Mucosa of descending colon (tissue), 3 donors: ENCODE results near the gene TBXAS1. TPM values are rescaled to one million over a fixed set of nuclear protein-coding genes. Genes with fewer than 3 reads are reported as not detected.
A peak's percentile ranks its signal among the peaks of the same experiment; 100 is the strongest.

Experiments used
- ATAC-seq: fragments of 200-7000 bp; cut with Tn5 transposase; one replicate; pipeline ENCODE4 v1.9.1; 2020; ENCODE audit warnings: mild to moderate bottlenecking, moderate library complexity
- DNase-seq, 3 donors: peaks; one replicate each; pipeline ENCODE4 v3.0.0-alpha.2; 2020
- H3K36me3 ChIP-seq: fragments of 200-600 bp; one replicate; pipeline ENCODE4 v1.8.0; 2021; ENCODE audit warnings: low read depth, mild to moderate bottlenecking
- H3K4me1 ChIP-seq: fragments of 200-600 bp; one replicate; pipeline ENCODE4 v1.8.0; 2021; ENCODE audit warnings: low read depth, mild to moderate bottlenecking
- H3K4me3 ChIP-seq: fragments of 200-600 bp; one replicate; pipeline ENCODE4 v1.8.0; 2021; ENCODE audit warnings: mild to moderate bottlenecking
- H3K9me3 ChIP-seq: fragments of 200-600 bp; one replicate; pipeline ENCODE4 v1.8.0; 2021; ENCODE audit warnings: mild to moderate bottlenecking
- CTCF ChIP-seq: fragments of 200-600 bp; IDR thresholded peaks from one replicate; pipeline ENCODE4 v1.8.0; 2022; ENCODE audit warnings: antibody characterized with exemption, mild to moderate bottlenecking
- intact Hi-C, 2 donors: fragments of 100-400 bp; cut with DNase I in 1 of 2; cut with micrococcal nuclease in 1 of 2; formaldehyde crosslinking; loops; one replicate each; pipeline versions ENCODE4 v1.11.0 to v1.11.1; 2022; cut with DNase I, micrococcal nuclease
- total RNA-seq, 3 donors: library from RNA; stranded (reverse); fragmentation: NEBNext Ultra II Directional in 2 of 3; extraction: Animal tissue kit (Norgen Biotek cat#: 25700) in 2 of 3; gene quantifications; one replicate each; pipeline versions ENCODE4 v1.2.1 to v1.2.4, GENCODE V29; 2021 to 2023
- donor health status: DM: no; HTN: no; CAD: no; lungs with moderate emphysema.
- donor health status: DM: no; HTN: no; CAD: no.
- donor health status: DM: no; HTN: yes; CAD: no.

TBXAS1 gene
- total RNA-seq, 3 donors from 2014 or later, result 9.4 to 15.6 (median 9.7) TPM

DNA sequence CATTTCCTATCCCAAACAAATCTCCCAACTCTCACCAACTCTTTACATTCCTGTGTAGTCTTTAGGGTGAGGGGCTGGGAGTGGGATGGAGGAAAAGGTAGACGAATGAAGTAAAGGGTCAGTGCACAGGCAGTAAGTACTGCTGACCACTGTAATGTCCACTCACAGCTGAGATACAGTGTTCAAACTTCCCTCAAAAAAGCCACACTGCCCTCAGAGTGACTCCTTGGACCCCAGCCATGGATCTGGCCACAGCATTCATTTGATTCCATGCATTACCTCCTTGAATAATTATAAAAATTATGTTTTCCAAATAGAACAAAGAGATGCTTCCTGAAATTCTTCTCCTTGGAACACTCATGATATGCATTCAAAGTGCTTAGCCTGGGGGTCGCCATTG, 31.5 kb upstream of the TBXAS1 start:
- intact Hi-C loops, result no loop called here
- no peaks in the 10 kb centered on the region for H3K4me1 ChIP-seq
- TF ChIP-seq CTCF, result no peak

GRCh38 chr7:139798221-139798620, 30.8 kb upstream of the TBXAS1 start:
- peak; percentile 96 for ATAC-seq
- Histone ChIP-seq H3K9me3 (peaks cover 2% of the 10 kb centered on the region), H3K4me3 (no peak overlapping the region), H3K36me3 (no peaks in the 10 kb centered on the region), H3K4me1 (no peaks in the 10 kb centered on the region)
- TF ChIP-seq CTCF, result no peak
- peak in 2 of 3 donors; percentile 63 to 72 for DNase-seq
- intact Hi-C loops, result no loop called here

More for the DNA sequence above, 31.5 kb upstream of the TBXAS1 start:
- DNase-seq (no peak), ATAC-seq (no peak)
- Histone ChIP-seq H3K9me3 (no peaks in the 10 kb centered on the region), H3K4me3 (no peak overlapping the region), H3K36me3 (no peaks in the 10 kb centered on the region)

DNA sequence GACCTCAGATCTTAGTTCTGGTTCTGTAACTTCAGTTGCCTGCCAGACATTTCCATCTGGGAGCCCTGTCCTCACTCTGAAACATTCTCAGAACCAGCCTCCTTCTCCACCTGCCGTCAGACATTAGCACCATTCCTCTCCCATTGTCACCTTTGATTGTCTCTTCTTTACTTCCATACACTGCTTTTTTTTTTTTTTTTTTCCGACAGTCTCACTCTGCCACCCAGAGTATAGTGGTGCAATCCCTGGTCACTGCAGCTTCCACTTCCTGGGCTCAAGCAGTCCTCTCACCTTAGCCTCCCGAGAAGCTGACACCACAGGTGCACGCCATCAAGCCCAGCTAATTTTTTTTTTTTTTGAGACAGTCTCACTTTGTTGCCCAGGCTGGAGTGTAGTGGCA, 30.2 kb upstream of the TBXAS1 start:
- ATAC-seq, result peak; percentile 32

GRCh38 chr7:139799586-139799985, 29.5 kb upstream of the TBXAS1 start:
- Histone ChIP-seq H3K4me1 (no peaks in the 10 kb centered on the region), H3K9me3 (peaks cover 8% of the 10 kb centered on the region), H3K36me3 (no peaks in the 10 kb centered on the region), H3K4me3 (no peak overlapping the region)
- intact Hi-C loops, result no loop called here
- DNase-seq (no peak), ATAC-seq (peak; percentile 62)
- no peak for TF ChIP-seq CTCF

More for the DNA sequence above, 30.2 kb upstream of the TBXAS1 start:
- no peak for DNase-seq
- peaks cover 5% of the 10 kb centered on the region for H3K9me3 ChIP-seq
- no peaks in the 10 kb centered on the region for H3K4me1 ChIP-seq
- no peaks in the 10 kb centered on the region for H3K36me3 ChIP-seq
- no peak for TF ChIP-seq CTCF
- intact Hi-C loops, result no loop called here
- H3K4me3 ChIP-seq, result no peak overlapping the region

- H3K4me1 ChIP-seq, result no peaks in the 10 kb centered on the region
- TF ChIP-seq CTCF, result no peak
- peaks cover 8% of the 10 kb centered on the region for H3K9me3 ChIP-seq
- intact Hi-C loops, result no loop called here
- no peak overlapping the region for H3K4me3 ChIP-seq
- H3K36me3 ChIP-seq, result no peaks in the 10 kb centered on the region
- DNase-seq, result no peak
- no peak for ATAC-seq
Observed at GRCh38 chr7:139804571-139804970, 24.5 kb upstream of the TBXAS1 start.

DNA sequence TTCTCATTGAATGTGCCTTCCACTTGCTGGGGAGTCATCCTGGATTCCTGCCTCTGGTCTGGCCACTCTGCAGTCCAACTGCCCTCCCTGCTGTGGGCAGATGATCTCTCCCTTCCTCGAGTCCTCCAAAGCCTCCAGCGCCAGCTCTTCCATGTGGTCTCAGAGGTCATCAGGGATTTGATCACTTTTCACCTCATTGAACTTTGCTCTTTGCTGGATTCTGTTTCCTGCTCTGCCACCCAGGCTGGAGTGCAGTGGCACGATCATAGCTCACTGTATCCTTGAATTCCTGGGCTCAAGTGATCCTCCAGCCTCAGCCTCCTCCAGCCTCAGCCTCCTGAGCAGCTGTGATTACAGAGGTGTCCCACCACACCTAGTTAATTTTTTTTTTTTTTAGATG, 22.1 kb upstream of the TBXAS1 start:
- ATAC-seq, result peak; percentile 34
- intact Hi-C loops, result no loop called here
- no peak for TF ChIP-seq CTCF
- Histone ChIP-seq H3K4me3 (no peak overlapping the region), H3K4me1 (no peaks in the 10 kb centered on the region), H3K36me3 (no peaks in the 10 kb centered on the region), H3K9me3 (peaks cover 8% of the 10 kb centered on the region)
- no peak for DNase-seq
